Natural killer cell (primary cell): ENCODE results near the gene FOXP1. TPM values are rescaled to one million over a fixed set of nuclear protein-coding genes. Genes with fewer than 3 reads are reported as not detected.

ENCODE experiments used
- ATAC-seq, 3 donors: fragments of 150-1000 bp in 2 of 3; fragments of 200-7000 bp in 1 of 3; cut with Tn5 transposase; 1 replicate in 1 of 3; 2 replicates in 2 of 3; pipeline ENCODE4 v1.10.0; 2021; ENCODE audit warnings: mild to moderate bottlenecking in 2 of 3, moderate library complexity in 2 of 3
- DNase-seq, 2 donors: peaks; one replicate each; pipeline versions ENCODE4 v3.0.0 to v3.0.0-alpha.2; 2013 to 2021; ENCODE audit warnings: mixed read lengths in 1 of 2
- H3K27ac ChIP-seq: one replicate; pipeline ENCODE4 v1.5.1; 2013; ENCODE audit warnings: mild to moderate bottlenecking, low read length
- H3K27me3 ChIP-seq: one replicate; pipeline ENCODE4 v1.6.1; 2013; ENCODE audit warnings: low read length; ENCODE audit not compliant: control insufficient read depth, insufficient read depth
- H3K36me3 ChIP-seq: one replicate; pipeline ENCODE4 v1.6.1; 2013; ENCODE audit warnings: low read length; ENCODE audit not compliant: control insufficient read depth, insufficient read depth
- H3K4me1 ChIP-seq: one replicate; pipeline ENCODE4 v1.6.1; 2013; ENCODE audit warnings: low read length; ENCODE audit not compliant: control insufficient read depth, insufficient read depth
- H3K4me3 ChIP-seq: one replicate; pipeline ENCODE4 v1.5.1; 2013; ENCODE audit warnings: low read length
- H3K9me3 ChIP-seq: one replicate; pipeline ENCODE4 v1.6.1; 2013; ENCODE audit warnings: low read length; ENCODE audit not compliant: control insufficient read depth, insufficient read depth
- H3K27ac Mint-ChIP-seq, 2 donors: one replicate each; pipeline ENCODE4 v1.8.0; 2022; ENCODE audit warnings: mild to moderate bottlenecking in 2 of 2, mixed read lengths in 2 of 2, moderate library complexity in 1 of 2
- H3K27me3 Mint-ChIP-seq, 2 donors: one replicate each; pipeline ENCODE4 v1.8.0; 2022; ENCODE audit warnings: low read depth in 2 of 2, mixed read lengths in 2 of 2
- H3K36me3 Mint-ChIP-seq: one replicate; pipeline ENCODE4 v1.8.0; 2022; ENCODE audit warnings: mixed read lengths
- H3K4me1 Mint-ChIP-seq, 2 donors: one replicate each; pipeline ENCODE4 v1.8.0; 2022; ENCODE audit warnings: mixed read lengths in 2 of 2
- H3K4me3 Mint-ChIP-seq: one replicate; pipeline ENCODE4 v1.8.0; 2022; ENCODE audit warnings: mild to moderate bottlenecking, moderate library complexity, mixed read lengths
- H3K9me3 Mint-ChIP-seq, 2 donors: one replicate each; pipeline ENCODE4 v1.8.0; 2022; ENCODE audit warnings: mixed read lengths in 2 of 2
- CTCF ChIP-seq: fragments of 200-600 bp; IDR thresholded peaks from one replicate; pipeline ENCODE4 v1.8.0; 2022; ENCODE audit warnings: antibody characterized with exemption
- WGBS: methylation state at CpG from one replicate; pipeline ENCODE4 v1.1.7; 2013; ENCODE audit warnings: missing lambda C conversion rate; ENCODE audit not compliant: insufficient coverage; 5-methylcytosine and 5-hydroxymethylcytosine counted together
- intact Hi-C: fragments of 100-400 bp; cut with micrococcal nuclease; formaldehyde crosslinking; loops from one replicate; pipeline ENCODE4 v1.14.2; 2022
- total RNA-seq, 4 donors: library from RNA; stranded (reverse); fragments of 120-200 nt in 1 of 4; gene quantifications; one replicate each; pipeline versions ENCODE4 v1.2.3 to v1.2.4, GENCODE V29; 2013 to 2022

Gene FOXP1
- total RNA-seq, 3 donors from 2014 or later (not counting 1 experiment from before 2014, with no cell fraction given), result 166 to 185 (median 166) TPM

DNA sequence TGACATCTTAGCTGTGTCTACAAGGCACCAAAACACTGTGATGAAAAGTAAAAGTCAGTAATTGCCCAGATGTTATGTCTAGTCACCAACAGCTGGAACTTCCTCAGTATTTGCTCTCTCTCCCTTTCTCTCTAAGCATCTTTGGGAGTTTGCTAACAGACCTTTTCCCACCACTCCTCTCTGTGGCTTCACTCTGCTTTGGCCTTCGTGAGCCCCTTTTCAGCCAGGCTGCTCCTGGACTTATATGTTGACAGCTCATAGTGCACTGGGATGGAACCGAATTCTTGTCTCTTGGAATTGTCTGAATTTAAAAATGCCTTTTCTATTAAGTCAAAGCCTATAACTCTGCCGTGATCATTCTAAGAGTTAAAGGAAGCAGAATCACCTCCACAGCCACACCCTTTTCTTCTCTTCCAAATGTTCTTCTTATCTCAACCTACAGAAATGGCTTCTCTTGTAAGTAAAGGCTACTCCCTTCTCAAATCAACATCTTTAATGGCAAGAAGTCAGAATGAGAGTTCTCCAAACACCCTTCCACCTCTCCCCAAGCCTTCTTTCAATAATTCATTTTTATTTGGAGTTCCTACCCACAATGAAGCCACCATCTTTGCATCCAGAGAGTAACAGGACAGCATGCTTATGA is 17.2 kb upstream of the FOXP1 start:
- Histone ChIP-seq H3K4me1 (no peaks in the 10 kb centered on the region), H3K4me3 (no peak overlapping the region), H3K9me3 (no peaks in the 10 kb centered on the region), H3K36me3 (no peaks in the 10 kb centered on the region), H3K27me3 (no peaks in the 10 kb centered on the region), H3K27ac (no peak overlapping the region)
- peak overlapping the region in 1 of 2 donors; percentile 12 for H3K27ac Mint-ChIP-seq
- H3K9me3 Mint-ChIP-seq, result no peaks in the 10 kb centered on the region
- H3K4me1 Mint-ChIP-seq, result peaks cover 6 to 7% of the 10 kb centered on the region in 2 donors
- no peaks in the 10 kb centered on the region for H3K36me3 Mint-ChIP-seq
- intact Hi-C loops, result no loop called here
- peaks cover 0 to 10% of the 10 kb centered on the region in 2 donors for H3K27me3 Mint-ChIP-seq
- no peak for ATAC-seq
- DNase-seq, result no peak
- TF ChIP-seq CTCF, result no peak
- no peak overlapping the region for H3K4me3 Mint-ChIP-seq
- 88% methylated on average over 3 of the region's 3 CpGs for WGBS

DNA sequence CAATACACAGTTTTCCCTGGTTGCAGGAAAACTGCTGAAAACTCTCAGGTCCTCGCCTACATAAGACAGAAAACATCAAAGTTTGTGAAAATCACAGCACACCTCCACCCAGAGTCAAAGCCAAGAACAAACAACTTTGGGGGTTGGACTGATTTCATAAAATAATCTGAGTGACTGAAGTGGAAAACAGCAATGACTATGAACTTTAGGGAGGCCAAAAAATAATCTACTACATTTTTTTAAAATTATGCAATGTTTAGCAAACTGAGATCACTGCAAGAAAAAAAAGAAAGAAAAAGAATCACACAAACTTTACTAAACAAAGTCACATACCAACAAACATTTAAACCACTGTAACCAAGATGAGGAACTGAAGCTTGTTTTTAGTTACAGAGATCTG is 15.9 kb upstream of the FOXP1 start:
- no peak overlapping the region for H3K4me3 ChIP-seq
- Mint-ChIP-seq H3K27me3 (peaks cover 0 to 10% of the 10 kb centered on the region in 2 donors), H3K9me3 (no peaks in the 10 kb centered on the region), H3K36me3 (no peaks in the 10 kb centered on the region), H3K4me1 (peaks cover 6 to 7% of the 10 kb centered on the region in 2 donors), H3K4me3 (no peak overlapping the region), H3K27ac (no peak overlapping the region)
- DNase-seq (no peak), ATAC-seq (no peak)
- no peak overlapping the region for H3K27ac ChIP-seq
- H3K27me3 ChIP-seq, result no peaks in the 10 kb centered on the region
- H3K4me1 ChIP-seq, result no peaks in the 10 kb centered on the region
- intact Hi-C loops, result no loop called here
- no peak for TF ChIP-seq CTCF
- H3K9me3 ChIP-seq, result no peaks in the 10 kb centered on the region
- H3K36me3 ChIP-seq, result no peaks in the 10 kb centered on the region
- WGBS, result 43% methylated on average over 1 of the region's 1 CpG

GRCh38 chr3:71598292-71598691 is 14.8 kb upstream of the FOXP1 start:
- H3K4me3 Mint-ChIP-seq, result no peak overlapping the region
- no peak overlapping the region for H3K27ac Mint-ChIP-seq

More at GRCh38 chr3:71598292-71598691, 14.8 kb upstream of the FOXP1 start:
- no peaks in the 10 kb centered on the region for H3K27me3 ChIP-seq
- H3K4me1 ChIP-seq, result no peaks in the 10 kb centered on the region
- no peak for ATAC-seq
- 100% methylated on average over 1 of the region's 3 CpGs for WGBS
- Mint-ChIP-seq H3K27me3 (peaks cover 0 to 10% of the 10 kb centered on the region in 2 donors), H3K9me3 (no peaks in the 10 kb centered on the region), H3K4me1 (peaks cover 6 to 7% of the 10 kb centered on the region in 2 donors), H3K36me3 (no peaks in the 10 kb centered on the region)
- H3K9me3 ChIP-seq, result no peaks in the 10 kb centered on the region
- no peak overlapping the region for H3K4me3 ChIP-seq
- no peak for TF ChIP-seq CTCF
- H3K27ac ChIP-seq, result no peak overlapping the region
- intact Hi-C loops, result no loop called here
- no peak for DNase-seq
- no peaks in the 10 kb centered on the region for H3K36me3 ChIP-seq
